Measurements from ENCODE around the gene TSPAN9.

Gene TSPAN9

DNA sequence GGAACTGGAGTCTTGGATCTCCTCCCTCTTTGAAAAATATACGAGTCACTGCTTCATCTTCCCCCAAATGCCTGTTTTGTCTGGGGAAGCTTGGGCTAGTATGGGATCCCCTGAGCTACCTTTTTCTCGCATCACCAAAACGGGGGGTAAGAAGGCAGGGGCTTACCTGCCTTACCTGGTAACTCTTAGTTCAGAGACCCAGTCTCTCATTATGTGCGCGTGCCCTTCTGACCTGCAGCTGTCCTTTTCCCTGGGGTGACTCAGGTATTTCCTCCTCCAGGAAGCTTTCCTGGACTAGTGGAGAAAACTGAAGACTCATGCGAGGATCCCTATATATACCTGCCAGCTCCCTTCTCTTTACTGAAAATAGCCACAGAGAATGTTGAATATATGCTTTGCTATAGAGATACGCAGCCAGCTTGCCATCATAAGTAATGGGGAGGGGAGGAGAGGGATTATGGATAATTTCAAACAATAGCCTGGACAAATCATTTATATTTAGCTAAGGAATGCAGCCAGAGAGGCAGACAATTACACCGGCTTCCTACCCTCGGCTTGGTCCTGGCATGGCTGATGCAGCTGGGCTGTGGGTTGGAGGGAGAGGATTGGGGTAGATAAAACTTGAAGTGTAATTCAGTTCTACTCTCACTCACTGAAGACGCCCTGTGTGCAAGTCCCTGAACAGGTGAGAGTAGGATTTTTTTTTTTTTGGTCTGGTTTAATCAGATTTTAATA, 1.1 kb downstream of the TSPAN9 start:
- DNase-seq, result no peak

DNA sequence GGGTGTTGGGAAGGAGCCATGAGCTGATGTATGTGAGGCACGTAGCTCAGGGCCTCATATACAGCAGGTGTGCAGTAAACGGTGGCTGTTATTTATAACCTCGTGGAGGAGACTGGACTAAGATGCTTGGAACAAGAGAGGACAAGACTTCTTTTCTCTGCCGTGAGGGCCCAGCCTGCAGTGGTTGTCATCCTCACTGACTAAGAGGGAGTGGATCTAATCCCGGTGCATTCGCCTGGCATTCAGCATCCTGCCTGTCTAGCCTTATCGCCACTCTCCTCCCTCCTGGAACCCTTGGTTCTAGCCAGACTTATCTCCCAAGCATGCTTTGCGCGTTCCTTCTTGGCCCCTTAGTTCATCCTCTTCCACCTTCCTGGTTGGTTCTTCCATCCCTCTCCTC, 3.9 kb downstream of the TSPAN9 start:
- no peak for DNase-seq

DNA sequence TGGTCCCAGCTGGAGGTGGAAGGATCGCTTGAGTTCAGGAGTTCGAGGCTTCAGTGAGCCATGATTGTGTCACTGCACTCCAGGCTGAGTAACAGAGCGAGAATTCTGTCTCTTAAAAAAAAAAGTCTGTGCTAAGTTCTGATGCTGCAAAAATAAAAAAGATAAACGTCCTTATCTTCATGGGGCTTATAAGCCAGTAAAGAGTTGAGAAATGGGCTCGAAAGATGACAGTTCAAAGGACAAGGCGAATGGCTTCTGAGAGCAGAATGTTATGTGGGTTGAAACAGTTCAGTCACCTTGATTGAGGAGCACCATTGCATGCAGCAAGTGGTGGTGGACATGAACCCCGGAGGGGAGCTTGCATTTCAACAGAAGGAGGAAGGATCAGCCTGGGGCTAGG, 4.7 kb downstream of the TSPAN9 start:
- DNase-seq, result no peak

DNA sequence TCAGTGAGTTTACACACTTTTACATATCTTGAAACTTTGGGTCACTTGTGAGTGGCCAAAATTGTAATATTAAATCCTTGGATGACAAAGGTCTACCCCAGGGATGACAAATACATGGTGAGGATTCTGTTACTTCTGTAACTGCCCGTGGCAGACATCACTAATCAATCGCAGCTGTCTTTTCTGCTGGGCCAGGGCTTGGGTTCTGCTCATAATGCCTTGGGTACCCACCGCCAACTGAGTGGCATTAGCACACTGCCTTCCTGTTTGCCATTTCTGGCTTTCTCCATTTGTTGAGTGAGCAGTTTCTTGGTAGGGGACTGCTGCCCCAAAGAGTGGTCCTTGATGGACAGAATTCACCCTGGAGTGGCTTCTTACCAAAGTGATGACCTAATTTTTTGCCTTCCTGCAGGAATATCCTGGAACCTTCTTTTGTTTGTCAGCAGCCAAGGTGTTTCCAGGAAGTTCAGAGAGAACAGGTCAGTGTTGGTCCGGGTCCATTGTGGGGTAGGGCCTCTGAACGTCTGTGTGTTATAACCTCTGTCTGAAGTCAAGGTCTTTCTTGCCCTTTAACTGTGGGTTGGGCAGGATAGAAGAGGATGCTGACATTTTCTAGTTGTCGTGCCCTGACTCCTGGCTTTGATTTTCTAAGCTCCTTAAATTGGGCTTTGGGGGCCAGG, 6.2 kb downstream of the TSPAN9 start:
- DNase-seq, result no peak

DNA sequence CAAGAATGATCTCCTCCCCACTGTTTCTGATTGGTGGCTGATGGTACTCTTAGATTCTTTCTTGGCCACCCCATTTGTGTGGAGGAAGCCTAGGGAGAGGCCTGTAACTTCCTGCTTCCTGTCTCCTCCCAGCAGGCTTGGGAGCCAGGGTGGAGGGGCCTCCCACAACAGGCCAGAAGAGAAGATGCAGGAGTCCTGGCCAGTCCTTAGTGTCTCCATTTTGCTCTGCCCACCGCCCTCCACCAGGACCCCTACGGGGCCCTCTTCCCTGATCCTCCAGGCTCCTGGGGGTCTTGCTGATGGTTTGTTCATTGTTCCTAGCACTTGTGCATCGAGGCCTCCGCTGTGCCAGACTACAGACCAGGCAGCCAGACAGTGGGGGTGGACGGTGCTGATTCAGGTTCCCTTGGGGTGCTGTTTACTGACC, 6.8 kb downstream of the TSPAN9 start:
- DNase-seq, result no peak

DNA sequence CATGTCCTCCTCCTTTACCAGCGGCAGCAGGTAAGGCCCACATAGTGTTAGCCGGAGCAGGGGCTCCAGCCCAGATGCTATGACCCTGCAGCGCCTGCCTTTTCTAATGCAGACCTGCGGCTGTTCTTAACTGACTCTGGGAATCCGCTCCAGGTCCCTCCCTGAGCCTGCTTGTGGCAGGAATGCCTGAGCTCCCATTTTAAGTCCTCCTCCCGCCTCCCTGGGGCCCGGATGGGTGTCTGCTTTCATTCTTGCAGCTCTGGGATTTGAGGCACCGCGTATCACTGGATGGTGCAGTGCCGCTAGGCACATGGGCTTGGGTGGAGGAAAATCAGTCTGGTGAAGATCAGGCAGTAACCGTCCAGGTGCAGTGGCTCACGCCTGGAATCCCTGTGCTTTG, 7.6 kb downstream of the TSPAN9 start:
- DNase-seq, result no peak

DNA sequence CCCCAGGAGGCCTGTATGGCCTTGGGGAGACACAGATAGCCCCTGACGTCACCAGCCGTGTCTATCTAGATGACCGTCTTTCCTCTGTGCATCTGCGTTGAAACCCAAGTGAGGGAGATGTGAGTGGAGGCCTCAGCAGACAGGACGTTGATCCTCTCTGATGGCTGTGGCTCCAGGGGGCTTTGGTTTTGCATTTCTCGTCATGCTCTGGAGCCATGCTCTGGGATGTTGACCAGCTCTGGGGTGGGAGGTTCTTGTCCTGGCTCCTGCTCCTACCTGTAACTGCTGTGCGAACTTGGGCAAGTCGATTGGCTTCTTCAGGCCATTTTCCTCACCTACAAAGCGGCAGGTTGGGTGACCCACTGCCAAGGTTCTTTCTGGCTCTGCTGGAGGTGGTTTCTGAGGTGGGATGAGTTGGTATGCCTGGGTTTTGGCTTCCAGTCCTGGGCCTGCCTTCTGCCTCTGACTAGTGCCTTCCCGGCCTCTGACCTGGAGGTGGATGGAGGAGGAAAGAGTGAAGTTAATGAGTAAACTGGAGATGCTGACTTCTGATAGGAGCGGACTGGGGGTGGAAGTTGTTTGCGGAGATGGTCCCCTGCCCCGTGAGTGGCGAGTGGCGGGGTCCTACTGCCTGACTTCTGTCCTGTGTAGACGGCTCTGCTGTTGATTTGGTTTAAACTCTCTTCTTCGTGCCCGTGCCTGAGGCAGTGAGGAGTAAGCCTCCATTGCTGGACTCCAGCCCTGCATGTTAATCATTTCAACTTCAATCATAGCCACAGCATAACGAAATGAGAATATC, 8.4 kb downstream of the TSPAN9 start:
- DNase-seq, result no peak

DNA sequence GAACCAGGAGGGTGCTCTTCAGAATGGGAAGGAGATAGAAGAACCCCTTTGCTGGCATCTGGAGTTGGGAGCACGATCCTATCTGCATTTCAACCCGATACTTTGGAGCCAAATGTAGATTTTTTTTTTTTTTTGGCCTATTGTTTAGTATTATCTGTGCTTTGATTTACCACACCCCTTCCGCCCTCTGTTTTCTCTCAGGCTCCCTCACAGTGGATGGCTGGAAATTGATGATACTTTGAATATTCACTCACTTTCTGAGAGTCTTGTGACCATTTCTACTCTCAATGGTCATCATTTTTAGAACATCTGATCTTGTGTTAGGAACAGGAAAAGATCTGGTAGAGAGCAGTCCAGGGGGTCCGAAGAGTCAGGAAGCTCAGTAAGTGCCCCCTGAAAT, 9.0 kb downstream of the TSPAN9 start:
- DNase-seq, result no peak

DNA sequence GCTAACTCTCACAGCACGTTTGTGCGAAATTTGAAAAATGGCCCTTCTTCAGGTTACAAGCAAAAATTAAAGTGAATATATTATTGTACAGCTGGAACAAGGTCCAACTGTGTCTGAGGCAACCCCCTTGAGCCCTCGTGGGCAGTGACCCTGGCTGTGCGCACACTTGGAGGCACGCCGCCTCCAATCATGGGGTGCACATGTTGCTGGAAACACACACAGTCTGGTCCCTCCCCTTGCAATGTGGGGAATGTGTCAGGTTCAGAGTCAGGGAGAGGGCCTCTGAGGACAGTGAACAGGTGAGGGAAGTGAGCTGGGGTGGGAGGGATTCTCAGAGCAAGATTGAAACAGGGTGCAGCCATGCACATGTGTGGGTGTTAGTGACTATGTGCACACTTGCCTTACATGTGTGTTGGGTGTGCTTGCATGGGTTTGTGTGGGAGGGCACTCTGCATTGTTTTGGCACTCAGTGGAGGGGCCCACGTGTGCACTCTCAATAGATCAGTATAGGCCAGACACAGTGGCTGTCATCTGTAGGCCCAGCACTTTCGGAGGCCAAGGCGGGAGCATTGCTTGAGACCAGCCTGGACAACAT, 9.6 kb downstream of the TSPAN9 start:
- no peak for DNase-seq

DNA sequence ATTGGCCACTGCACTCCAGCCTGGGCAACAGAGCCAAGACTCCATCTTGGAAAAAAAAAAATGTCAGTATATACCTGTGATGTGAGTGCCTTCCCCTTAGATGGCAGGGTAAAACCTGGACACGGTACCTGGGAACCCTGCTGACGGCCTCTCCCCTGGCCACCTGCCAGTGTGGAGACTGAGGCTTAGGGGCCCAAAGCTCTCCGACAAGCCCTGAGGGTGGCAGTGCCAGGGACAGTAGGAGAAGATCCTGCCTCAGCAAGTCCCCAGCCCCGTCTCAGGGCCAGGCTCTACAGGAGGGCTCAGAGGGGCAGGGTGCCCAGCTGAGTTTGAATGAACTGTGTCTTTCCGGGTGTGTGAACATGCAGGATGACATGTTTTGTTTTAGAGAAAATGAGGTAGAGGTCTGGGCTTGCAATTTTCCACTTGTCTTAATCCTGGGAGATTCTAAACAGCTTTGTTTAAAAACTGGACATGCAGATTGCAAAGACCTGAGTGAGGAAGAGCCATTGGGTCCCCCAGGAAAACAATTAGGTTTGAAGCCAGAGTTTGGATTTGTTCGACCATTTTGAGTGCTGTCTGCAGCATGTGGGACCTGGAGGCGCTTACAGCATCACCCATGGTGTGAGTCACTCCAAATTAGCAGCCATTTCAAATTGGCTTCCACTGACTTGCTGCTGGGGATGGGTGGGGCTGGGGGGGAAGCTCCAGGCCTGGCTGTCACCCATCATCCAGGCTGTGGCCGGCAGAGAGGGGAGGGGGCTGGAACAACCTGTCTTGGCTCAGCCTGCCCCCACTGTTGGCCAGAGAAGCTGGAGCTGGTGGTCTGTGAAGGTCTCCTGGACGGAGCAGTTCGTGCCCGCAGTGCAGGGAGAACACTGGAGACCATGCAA, 10.8 kb downstream of the TSPAN9 start:
- no peak for DNase-seq

DNA sequence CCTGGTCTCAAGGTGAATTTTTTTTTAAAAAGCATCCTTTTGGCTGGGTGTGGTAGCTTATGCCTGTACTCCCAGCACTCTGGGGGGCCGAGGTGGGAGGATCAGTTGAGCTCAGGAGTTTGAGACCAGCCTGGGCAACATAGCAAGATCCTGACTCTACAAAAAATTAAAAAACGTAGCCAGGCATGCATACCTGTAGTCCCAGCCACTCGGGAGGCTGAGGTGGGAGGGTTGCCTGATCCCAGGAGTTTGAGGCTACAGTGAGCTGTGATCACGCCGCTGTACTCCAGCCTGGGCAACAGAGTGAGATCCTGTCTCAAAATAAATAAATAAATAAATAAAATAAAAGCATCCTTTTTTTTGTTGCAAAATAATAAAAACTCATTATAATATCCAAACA, 12.4 kb downstream of the TSPAN9 start:
- DNase-seq, result no peak

DNA sequence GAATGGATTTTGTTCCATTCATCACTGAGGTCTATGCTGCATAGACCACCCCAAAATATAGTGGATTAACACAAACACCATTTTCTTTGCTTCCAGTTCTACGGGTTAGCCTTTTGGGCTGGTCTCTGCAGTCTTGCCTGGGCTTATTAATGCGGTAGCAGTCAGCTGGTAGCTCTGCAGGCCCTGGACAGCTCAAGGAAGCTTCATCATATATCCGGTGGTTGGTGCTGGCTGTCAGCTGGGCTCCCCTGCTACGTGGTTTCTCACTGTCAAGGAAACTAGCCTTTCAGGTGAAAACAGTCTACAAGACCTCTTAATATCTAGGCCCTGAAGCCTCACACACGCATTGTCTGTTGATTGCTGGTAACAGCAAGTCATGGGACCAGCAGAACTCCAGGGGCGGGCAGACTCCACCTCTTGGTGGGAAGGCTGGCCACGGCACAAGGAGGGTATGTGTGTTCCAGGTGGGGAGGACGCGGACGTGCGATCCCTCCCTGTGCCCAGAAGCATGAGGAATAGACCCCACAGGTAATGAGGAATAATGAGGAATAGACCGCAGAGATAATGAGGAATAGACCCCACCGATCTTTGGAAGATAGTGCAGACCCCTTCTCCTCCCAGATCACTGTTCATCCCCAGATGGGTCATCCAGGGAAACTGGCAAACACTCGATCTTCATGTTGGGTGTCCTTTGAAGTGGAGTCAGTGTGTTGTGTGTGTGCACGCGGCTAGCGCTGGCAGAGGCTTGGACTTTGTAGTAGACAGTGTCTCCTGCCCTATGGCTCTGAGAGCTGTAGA, 13.3 kb downstream of the TSPAN9 start:
- DNase-seq, result no peak

DNA sequence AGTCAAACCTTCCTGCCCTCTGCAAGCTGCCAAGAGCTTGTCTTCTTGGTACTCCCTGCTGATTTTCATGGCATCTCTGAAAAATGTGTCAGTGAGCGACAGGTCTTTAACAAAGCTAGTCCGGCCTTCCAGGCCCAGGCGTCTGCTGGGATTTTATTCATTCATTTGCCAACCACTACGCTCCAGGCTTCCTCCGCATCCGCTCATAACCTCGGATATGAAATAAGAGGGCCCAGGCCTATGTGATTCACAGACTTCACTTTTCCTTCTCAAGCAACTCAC, 13.8 kb downstream of the TSPAN9 start:
- no peak for DNase-seq

DNA sequence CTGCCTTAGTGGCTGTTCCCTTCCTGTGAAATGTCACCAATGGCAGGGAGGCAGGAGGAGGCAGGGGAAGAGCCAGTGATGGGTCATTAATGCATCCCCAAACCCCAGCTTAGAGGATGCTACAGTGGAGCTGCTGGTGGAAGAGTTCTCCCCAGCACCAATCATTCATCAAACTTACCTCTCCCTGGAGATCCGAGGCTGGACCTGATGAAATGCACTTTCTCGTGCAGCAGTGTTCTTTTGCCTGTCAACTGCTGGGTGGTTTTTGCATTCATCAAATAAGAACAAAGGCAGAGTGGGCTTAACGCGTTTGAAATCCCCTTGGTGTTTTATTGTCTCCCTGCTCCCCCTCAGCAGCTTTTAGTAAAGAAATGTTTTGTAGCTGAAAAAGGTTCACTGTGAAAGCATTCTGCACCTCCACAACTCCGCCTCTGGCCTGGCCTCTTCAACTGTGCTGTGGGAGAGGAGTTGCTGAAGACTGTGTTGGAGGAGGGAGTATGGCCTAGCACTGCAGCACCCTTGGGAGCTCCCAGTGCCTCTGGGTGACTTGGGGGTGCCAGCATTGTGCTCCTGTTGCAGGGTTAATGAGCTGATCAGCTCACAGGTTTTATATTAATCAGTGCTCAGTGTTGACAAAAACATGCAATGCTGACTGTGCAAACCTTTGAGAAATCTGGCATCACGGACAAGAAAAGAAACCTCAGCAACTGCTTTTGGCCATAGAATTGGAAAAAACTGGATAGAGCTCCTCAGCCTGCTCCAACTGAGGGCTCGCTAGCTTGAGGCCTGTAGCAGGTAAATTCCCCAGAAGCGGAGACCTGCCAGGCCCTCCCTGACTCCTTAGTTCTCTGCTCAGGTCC, 14.4 kb downstream of the TSPAN9 start:
- DNase-seq, result no peak

DNA sequence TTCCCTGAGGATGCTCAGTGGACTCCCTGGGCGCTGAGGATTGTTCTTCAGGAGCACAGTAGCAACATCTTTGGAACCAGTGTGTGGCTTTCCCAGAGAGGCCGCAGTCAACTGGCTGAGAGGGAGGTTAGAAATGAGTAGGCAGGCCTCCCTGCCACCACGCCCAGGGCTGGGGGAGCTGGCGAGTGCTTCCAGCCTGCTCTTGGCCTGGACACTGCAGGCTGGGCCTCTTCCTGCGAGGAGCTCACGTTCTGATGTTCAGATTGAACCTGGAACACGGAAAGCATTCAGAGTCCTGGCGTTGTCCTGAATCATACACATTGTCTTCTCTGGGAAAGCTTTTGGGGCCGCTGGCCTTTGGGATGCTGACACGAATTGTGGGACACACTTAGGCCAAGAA, 15.6 kb downstream of the TSPAN9 start:
- DNase-seq, result no peak

DNA sequence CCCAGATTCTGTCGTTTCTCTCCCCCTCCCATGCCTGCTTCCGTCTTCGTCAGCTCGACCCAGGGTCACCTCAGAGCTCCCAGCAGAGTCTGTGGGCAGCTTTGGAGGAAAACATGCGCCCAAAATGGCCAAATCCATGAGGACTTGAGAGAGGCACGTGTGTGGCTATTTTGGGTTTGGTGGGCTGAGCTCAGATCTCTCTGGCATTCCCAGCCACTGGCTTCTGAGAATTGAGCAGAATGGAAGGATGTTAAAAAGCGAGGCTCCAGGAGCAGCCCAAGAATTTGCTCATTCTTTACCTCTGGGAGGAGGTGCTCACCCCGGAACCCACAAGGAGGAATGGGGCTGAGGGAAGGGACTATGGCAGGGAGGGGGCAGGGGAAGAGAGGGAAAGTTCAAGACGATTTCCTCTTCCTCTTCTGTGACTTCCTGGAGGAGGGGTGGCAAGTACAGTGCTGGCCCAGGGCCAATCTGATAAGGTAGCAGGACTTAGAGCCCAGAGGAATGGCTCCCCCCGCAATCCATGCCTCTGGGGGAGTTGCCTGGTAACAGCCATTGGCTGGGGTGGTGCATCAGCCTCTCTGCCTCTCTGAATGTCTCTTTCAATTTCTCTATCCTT, 20.1 kb downstream of the TSPAN9 start:
- no peak for DNase-seq

DNA sequence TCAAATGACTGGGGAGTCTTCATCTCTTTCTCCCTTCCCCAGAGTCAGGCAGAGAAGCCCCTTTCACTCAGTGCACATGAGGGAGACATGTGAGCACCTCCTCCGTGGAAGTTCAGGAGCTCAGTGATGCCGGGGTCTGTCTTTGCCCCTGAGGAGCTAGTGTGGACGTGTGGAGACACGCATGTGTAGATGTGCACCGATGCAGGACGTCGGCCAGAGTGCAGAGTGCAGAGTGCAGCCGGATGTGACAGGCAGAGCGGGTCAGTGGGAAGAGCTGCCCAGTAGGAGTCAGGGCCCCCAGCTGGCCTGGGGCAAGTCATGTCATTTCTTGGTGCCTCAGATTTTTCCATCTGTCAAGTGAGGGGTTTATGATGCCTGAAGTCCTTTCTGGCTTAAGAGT, 20.7 kb downstream of the TSPAN9 start:
- DNase-seq, result no peak

DNA sequence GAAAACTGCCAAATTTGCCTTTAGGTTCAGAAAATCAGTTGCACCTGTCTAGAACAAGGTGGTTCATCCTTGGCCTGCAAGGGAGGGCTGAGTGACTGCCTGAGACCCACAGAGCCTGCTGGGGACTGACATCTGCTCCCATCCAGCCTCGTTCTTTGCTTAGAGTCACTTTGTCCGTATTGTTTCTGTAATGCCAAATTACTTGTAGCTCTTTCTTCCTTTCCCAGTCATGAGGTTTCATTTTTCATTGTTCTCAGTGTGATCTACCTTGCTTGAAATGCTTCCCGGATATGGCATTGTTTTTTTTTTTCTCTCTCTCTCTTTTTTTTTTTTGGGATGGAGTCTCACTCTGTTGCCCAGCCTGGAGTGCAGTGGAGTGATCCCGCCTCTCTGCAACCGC, 21.3 kb downstream of the TSPAN9 start:
- DNase-seq, result no peak

DNA sequence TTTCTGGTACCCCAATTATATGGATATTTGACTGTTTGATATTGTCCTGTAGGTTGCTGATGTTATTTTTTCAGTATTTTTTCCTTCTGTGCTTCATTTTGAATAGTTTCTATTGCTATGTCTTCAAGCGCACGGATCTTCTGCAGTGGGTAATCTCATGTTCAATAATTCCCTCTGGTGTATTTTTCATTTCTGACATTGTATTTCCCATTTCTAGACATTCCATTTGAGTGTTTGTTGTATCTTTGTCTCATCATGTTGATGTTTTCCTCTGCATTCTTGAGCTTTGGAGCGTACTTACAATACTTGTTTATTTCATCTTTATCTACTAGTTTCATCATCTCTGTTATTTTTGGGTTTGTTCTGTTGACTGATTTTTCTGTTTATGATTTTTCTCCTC, 22.0 kb downstream of the TSPAN9 start:
- DNase-seq, result no peak

DNA sequence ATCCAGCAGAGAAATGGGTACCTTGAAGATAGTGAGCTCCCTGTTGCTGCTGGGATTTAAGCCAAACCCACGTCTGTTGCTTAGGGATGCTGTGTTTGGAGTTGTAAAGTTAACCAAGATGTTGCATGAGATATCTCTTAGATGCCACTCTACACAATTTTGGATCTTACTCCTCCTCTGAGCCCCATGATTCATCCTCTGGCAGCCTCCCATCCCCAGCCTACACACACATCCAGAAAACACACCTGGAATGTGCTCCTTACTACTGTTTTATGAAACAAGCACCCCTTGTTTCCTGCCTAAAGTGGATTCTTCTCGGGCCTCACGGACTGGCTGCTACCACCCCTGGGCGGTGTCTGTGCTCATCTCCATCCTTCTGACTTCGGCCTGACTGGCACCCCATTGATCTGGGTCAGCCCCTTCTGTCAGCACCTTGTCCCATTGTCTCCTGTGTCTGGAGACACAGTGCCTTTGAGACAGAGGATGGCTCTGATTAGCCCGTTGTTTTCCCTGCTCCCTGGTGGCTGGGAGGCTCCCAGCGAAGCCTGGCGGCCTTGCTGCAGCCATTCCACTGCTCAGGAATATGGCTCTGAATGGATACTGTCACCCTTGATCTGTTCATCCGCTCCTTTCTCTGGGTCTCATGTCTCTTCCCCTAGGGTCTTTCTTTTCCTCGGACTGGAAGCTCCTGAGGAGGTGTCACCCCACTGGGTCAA, 24.3 kb downstream of the TSPAN9 start:
- no peak for DNase-seq
